ENCODE measurements around the gene HSBP1.

HSBP1 gene

GRCh38 chr16:83804366-83804765, 3.4 kb upstream of the HSBP1 start:
- DNase-seq: no peak

GRCh38 chr16:83806036-83806435, 1.7 kb upstream of the HSBP1 start:
- no peak for DNase-seq

GRCh38 chr16:83806731-83807130, 1.0 kb upstream of the HSBP1 start:
- no peak for DNase-seq

- DNase-seq: no peak
These were observed 460 bp upstream of the HSBP1 start for GRCh38 chr16:83807327-83807709.

GRCh38 chr16:83808573-83809014, 816 bp downstream of the HSBP1 start:
- DNase-seq: no peak

GRCh38 chr16:83809092-83809491, 1.3 kb downstream of the HSBP1 start:
- DNase-seq: no peak

- no peak for DNase-seq
These were observed 3.1 kb downstream of the HSBP1 start for GRCh38 chr16:83810901-83811300.

- peak; percentile 82 for DNase-seq
These were observed 6.3 kb downstream of the HSBP1 start for GRCh38 chr16:83813823-83814658.

GRCh38 chr16:83814659-83814985, 6.8 kb downstream of the HSBP1 start:
- no peak for DNase-seq

GRCh38 chr16:83817022-83817421, 9.2 kb downstream of the HSBP1 start:
- DNase-seq: no peak

- DNase-seq: no peak
These were observed 10.5 kb downstream of the HSBP1 start for GRCh38 chr16:83818276-83818675.

- DNase-seq: no peak
These were observed 11.6 kb downstream of the HSBP1 start for GRCh38 chr16:83819361-83819760.

GRCh38 chr16:83826146-83826913, 18.6 kb downstream of the HSBP1 start:
- peak; percentile 39 for DNase-seq

- DNase-seq: no peak
These were observed 22.5 kb downstream of the HSBP1 start for GRCh38 chr16:83830091-83830768.

GRCh38 chr16:83830769-83831455, 23.1 kb downstream of the HSBP1 start:
- no peak for DNase-seq

- DNase-seq: no peak
These were observed 23.7 kb downstream of the HSBP1 start for GRCh38 chr16:83831456-83831987.

GRCh38 chr16:83833921-83834320, 26.1 kb downstream of the HSBP1 start:
- no peak for DNase-seq

- DNase-seq: no peak
These were observed 28.1 kb downstream of the HSBP1 start for GRCh38 chr16:83835586-83836566.

- no peak for DNase-seq
These were observed 29.8 kb downstream of the HSBP1 start for GRCh38 chr16:83837566-83837965.

- no peak for DNase-seq
These were observed 30.4 kb downstream of the HSBP1 start for GRCh38 chr16:83838151-83838550.

- DNase-seq: no peak
These were observed 31.8 kb downstream of the HSBP1 start for GRCh38 chr16:83839561-83839960.
